HEK293 (cell line): Measurements from ENCODE around the gene TIE1.

Source experiments
- EGR2 ChIP-seq: fragments of 450-650 bp; formaldehyde crosslinking; IDR thresholded peaks from 2 replicates; pipeline ENCODE4 v1.5.1; 2016; ENCODE audit warnings: low read depth, missing biosample characterization, missing genetic modification characterization
- HOXC10 ChIP-seq: sonication (generic); formaldehyde crosslinking; IDR thresholded peaks from 2 replicates; pipeline ENCODE4 v1.8.1; 2023; ENCODE audit warnings: mild to moderate bottlenecking, missing genetic modification reagents
- KLF7 ChIP-seq: fragments of 450-650 bp; formaldehyde crosslinking; IDR thresholded peaks from 2 replicates; pipeline ENCODE4 v1.5.1; 2016; ENCODE audit warnings: missing biosample characterization, missing genetic modification characterization, borderline replicate concordance
- MYNN ChIP-seq: fragments of 450-650 bp; formaldehyde crosslinking; IDR thresholded peaks from 2 replicates; pipeline ENCODE4 v1.5.1; 2016; ENCODE audit warnings: missing biosample characterization, missing genetic modification characterization, borderline replicate concordance
- SALL2 ChIP-seq: fragments of 450-650 bp; formaldehyde crosslinking; IDR thresholded peaks from 2 replicates; pipeline ENCODE4 v1.5.0; 2017; ENCODE audit warnings: missing biosample characterization, mild to moderate bottlenecking, missing genetic modification characterization, borderline replicate concordance
- TCF7L2 ChIP-seq: IDR thresholded peaks from 2 replicates; pipeline ENCODE4 v1.6.1; 2011; ENCODE audit warnings: low read depth, mild to moderate bottlenecking, inconsistent platforms, low read length, moderate library complexity, borderline replicate concordance
- ZFP3 ChIP-seq: fragments of 450-650 bp; formaldehyde crosslinking; IDR thresholded peaks from 2 replicates; pipeline ENCODE4 v1.5.1; 2016; ENCODE audit warnings: low read depth, missing biosample characterization, missing genetic modification characterization
- ZNF175 ChIP-seq: fragments of 450-650 bp; formaldehyde crosslinking; IDR thresholded peaks from 2 replicates; pipeline ENCODE4 v1.5.1; 2016; ENCODE audit warnings: missing biosample characterization, missing genetic modification characterization
- ZNF248 ChIP-seq: fragments of 450-650 bp; formaldehyde crosslinking; IDR thresholded peaks from 2 replicates; pipeline ENCODE4 v1.5.1; 2017; ENCODE audit warnings: missing biosample characterization, missing genetic modification characterization
- ZNF610 ChIP-seq: fragments of 450-650 bp; formaldehyde crosslinking; IDR thresholded peaks from 2 replicates; pipeline ENCODE4 v1.5.1; 2016; ENCODE audit warnings: missing biosample characterization, missing genetic modification characterization, borderline replicate concordance
- ZNF626 ChIP-seq: fragments of 450-650 bp; sonication (Bioruptor Pico); formaldehyde crosslinking; IDR thresholded peaks from 2 replicates; pipeline ENCODE4 v1.5.1; 2018; ENCODE audit warnings: missing biosample characterization, missing genetic modification characterization, inconsistent platforms
- ZNF654 ChIP-seq: fragments of 450-650 bp; formaldehyde crosslinking; IDR thresholded peaks from 2 replicates; pipeline ENCODE4 v1.5.1; 2016; ENCODE audit warnings: low read depth, missing biosample characterization, missing genetic modification characterization
- ZNF664 ChIP-seq: fragments of 450-650 bp; formaldehyde crosslinking; IDR thresholded peaks from 2 replicates; pipeline ENCODE4 v1.5.1; 2016; ENCODE audit warnings: missing biosample characterization, missing genetic modification characterization
- ZNF747 ChIP-seq: fragments of 450-650 bp; formaldehyde crosslinking; IDR thresholded peaks from 2 replicates; pipeline ENCODE4 v1.5.1; 2016; ENCODE audit warnings: missing biosample characterization, missing genetic modification characterization
- ZNF776 ChIP-seq: fragments of 450-650 bp; formaldehyde crosslinking; IDR thresholded peaks from 2 replicates; pipeline ENCODE4 v1.5.0; 2017; ENCODE audit warnings: missing biosample characterization, missing genetic modification characterization, borderline replicate concordance
- ZNF792 ChIP-seq: fragments of 450-650 bp; formaldehyde crosslinking; IDR thresholded peaks from 2 replicates; pipeline ENCODE4 v1.5.1; 2016; ENCODE audit warnings: missing biosample characterization, missing genetic modification characterization
- TF ChIP-seq, protein P1 (sequence below): fragments of 450-650 bp; formaldehyde crosslinking; IDR thresholded peaks from 2 replicates; pipeline ENCODE4 v1.5.1; 2016; ENCODE audit warnings: missing biosample characterization, missing genetic modification characterization
- TF ChIP-seq, protein P2 (sequence below): fragments of 450-650 bp; formaldehyde crosslinking; IDR thresholded peaks from 2 replicates; pipeline ENCODE4 v1.5.1; 2016; ENCODE audit warnings: missing biosample characterization, missing genetic modification characterization, borderline replicate concordance
- TF ChIP-seq, protein P3 (sequence below): fragments of 450-650 bp; formaldehyde crosslinking; IDR thresholded peaks from 2 replicates; pipeline ENCODE4 v1.5.1; 2016; ENCODE audit warnings: missing biosample characterization, missing genetic modification characterization
- TF ChIP-seq, protein P4 (sequence below): fragments of 450-650 bp; IDR thresholded peaks from 2 replicates; pipeline ENCODE4 v1.5.1; 2018; ENCODE audit warnings: missing biosample characterization, mild to moderate bottlenecking, missing genetic modification characterization

TIE1 gene

DNA sequence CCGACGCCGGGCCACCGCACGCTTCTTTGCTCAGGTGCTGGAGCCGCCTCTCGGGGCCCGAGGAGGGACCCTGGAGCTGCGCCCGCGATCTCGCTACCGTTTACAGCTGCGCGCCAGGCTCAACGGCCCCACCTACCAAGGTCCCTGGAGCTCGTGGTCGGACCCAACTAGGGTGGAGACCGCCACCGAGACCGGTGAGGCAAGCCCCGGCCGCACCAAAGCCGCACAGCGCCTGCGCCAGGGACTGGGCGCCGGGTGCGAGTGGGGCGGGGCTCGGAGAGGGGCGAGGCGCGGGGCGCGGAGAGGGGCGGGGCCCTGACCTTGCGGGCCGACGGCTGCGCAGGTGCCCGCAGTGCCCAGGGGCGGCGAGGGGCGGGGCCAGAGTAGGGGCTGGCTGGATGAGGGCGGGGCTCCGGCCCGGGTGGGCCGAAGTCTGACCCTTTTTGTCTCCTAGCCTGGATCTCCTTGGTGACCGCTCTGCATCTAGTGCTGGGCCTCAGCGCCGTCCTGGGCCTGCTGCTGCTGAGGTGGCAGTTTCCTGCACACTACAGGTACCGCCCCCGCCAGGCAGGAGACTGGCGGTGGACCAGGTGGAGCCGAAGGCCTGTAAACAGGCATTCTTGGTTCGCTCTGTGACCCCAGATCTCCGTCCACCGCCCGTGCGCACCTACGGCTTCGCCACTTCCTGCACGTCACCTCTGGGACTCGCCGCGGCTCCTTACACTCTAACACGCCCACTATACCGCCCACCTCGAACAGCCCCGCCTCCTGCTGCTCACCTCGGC, 48.2 kb downstream of the TIE1 start (continued):
- TF ChIP-seq ZNF747 (tag by site-specific recombination) (no peak), KLF7 (peak; percentile 35; the same call in 1 of the 2 replicates), ZNF654 (tag by site-specific recombination) (no peak), ZNF175 (tag by site-specific recombination) (no peak), ZNF664 (tag by site-specific recombination) (no peak), EGR2 (tag by site-specific recombination) (peak; percentile 100), HOXC10 (CRISPR knock-in tag) (no peak), ZNF248 (no peak), ZFP3 (no peak), ZNF626 (tag by site-specific recombination) (no peak), ZNF610 (tag by site-specific recombination) (0 out of 2 replicates have a peak, but pooled peaks have one; percentile 21), ZNF776 (no peak), TCF7L2 (no peak), MYNN (tag by site-specific recombination) (0 out of 2 replicates have a peak, but pooled peaks have one; percentile 15), ZNF792 (tag by site-specific recombination) (no peak), SALL2 (tag by site-specific recombination) (no peak)
- TF ChIP-seq, protein P1, sequence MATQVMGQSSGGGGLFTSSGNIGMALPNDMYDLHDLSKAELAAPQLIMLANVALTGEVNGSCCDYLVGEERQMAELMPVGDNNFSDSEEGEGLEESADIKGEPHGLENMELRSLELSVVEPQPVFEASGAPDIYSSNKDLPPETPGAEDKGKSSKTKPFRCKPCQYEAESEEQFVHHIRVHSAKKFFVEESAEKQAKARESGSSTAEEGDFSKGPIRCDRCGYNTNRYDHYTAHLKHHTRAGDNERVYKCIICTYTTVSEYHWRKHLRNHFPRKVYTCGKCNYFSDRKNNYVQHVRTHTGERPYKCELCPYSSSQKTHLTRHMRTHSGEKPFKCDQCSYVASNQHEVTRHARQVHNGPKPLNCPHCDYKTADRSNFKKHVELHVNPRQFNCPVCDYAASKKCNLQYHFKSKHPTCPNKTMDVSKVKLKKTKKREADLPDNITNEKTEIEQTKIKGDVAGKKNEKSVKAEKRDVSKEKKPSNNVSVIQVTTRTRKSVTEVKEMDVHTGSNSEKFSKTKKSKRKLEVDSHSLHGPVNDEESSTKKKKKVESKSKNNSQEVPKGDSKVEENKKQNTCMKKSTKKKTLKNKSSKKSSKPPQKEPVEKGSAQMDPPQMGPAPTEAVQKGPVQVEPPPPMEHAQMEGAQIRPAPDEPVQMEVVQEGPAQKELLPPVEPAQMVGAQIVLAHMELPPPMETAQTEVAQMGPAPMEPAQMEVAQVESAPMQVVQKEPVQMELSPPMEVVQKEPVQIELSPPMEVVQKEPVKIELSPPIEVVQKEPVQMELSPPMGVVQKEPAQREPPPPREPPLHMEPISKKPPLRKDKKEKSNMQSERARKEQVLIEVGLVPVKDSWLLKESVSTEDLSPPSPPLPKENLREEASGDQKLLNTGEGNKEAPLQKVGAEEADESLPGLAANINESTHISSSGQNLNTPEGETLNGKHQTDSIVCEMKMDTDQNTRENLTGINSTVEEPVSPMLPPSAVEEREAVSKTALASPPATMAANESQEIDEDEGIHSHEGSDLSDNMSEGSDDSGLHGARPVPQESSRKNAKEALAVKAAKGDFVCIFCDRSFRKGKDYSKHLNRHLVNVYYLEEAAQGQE: no peak
- TF ChIP-seq, protein P2, sequence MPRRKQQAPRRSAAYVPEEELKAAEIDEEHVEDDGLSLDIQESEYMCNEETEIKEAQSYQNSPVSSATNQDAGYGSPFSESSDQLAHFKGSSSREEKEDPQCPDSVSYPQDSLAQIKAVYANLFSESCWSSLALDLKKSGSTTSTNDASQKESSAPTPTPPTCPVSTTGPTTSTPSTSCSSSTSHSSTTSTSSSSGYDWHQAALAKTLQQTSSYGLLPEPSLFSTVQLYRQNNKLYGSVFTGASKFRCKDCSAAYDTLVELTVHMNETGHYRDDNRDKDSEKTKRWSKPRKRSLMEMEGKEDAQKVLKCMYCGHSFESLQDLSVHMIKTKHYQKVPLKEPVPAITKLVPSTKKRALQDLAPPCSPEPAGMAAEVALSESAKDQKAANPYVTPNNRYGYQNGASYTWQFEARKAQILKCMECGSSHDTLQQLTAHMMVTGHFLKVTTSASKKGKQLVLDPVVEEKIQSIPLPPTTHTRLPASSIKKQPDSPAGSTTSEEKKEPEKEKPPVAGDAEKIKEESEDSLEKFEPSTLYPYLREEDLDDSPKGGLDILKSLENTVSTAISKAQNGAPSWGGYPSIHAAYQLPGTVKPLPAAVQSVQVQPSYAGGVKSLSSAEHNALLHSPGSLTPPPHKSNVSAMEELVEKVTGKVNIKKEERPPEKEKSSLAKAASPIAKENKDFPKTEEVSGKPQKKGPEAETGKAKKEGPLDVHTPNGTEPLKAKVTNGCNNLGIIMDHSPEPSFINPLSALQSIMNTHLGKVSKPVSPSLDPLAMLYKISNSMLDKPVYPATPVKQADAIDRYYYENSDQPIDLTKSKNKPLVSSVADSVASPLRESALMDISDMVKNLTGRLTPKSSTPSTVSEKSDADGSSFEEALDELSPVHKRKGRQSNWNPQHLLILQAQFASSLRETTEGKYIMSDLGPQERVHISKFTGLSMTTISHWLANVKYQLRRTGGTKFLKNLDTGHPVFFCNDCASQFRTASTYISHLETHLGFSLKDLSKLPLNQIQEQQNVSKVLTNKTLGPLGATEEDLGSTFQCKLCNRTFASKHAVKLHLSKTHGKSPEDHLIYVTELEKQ (tag by site-specific recombination): no peak
- TF ChIP-seq, protein P3, sequence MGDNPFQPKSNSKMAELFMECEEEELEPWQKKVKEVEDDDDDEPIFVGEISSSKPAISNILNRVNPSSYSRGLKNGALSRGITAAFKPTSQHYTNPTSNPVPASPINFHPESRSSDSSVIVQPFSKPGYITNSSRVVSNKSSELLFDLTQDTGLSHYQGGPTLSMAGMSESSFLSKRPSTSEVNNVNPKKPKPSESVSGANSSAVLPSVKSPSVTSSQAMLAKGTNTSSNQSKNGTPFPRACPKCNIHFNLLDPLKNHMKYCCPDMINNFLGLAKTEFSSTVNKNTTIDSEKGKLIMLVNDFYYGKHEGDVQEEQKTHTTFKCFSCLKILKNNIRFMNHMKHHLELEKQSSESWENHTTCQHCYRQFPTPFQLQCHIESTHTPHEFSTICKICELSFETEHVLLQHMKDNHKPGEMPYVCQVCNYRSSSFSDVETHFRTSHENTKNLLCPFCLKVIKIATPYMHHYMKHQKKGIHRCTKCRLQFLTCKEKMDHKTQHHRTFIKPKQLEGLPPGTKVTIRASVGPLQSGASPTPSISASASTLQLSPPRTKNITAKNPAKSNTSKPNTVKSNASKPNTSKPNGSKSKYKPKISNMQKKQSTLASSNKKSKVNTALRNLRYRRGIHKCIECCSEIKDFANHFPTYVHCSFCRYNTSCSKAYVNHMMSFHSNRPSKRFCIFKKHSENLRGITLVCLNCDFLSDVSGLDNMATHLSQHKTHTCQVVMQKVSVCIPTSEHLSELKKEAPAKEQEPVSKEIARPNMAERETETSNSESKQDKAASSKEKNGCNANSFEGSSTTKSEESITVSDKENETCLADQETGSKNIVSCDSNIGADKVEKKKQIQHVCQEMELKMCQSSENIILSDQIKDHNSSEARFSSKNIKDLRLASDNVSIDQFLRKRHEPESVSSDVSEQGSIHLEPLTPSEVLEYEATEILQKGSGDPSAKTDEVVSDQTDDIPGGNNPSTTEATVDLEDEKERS (tag by site-specific recombination): peak; percentile 74; the same call in 1 of the 2 replicates
- TF ChIP-seq, protein P4, sequence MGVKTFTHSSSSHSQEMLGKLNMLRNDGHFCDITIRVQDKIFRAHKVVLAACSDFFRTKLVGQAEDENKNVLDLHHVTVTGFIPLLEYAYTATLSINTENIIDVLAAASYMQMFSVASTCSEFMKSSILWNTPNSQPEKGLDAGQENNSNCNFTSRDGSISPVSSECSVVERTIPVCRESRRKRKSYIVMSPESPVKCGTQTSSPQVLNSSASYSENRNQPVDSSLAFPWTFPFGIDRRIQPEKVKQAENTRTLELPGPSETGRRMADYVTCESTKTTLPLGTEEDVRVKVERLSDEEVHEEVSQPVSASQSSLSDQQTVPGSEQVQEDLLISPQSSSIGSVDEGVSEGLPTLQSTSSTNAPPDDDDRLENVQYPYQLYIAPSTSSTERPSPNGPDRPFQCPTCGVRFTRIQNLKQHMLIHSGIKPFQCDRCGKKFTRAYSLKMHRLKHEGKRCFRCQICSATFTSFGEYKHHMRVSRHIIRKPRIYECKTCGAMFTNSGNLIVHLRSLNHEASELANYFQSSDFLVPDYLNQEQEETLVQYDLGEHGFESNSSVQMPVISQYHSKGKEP: no peak
